Large intestine (tissue), 3 donors: ENCODE data around the gene CUL4A. TPM values are rescaled to one million over a fixed set of nuclear protein-coding genes. Genes with fewer than 3 reads are reported as not detected.
A peak's percentile ranks its signal among the peaks of the same experiment; 100 is the strongest.

Experiments used
- DNase-seq, 2 donors: peaks; one replicate each; pipeline versions ENCODE4 v3.0.0 to v3.0.0-alpha.2; 2013
- H3K27ac ChIP-seq: one replicate; pipeline ENCODE4 v1.5.1; 2013; ENCODE audit warnings: low read length
- H3K27me3 ChIP-seq: 2 replicates; pipeline ENCODE4 v1.6.1; 2013; ENCODE audit warnings: low read length; ENCODE audit not compliant: control insufficient read depth, insufficient read depth
- H3K36me3 ChIP-seq: 2 replicates; pipeline ENCODE4 v1.6.1; 2013; ENCODE audit warnings: low read length; ENCODE audit not compliant: control insufficient read depth, insufficient read depth
- H3K4me1 ChIP-seq: one replicate; pipeline ENCODE4 v1.6.1; 2013; ENCODE audit warnings: low read length; ENCODE audit not compliant: control insufficient read depth, insufficient read depth
- H3K4me3 ChIP-seq: one replicate; pipeline ENCODE4 v1.5.1; 2013; ENCODE audit warnings: low read length
- H3K9me3 ChIP-seq: one replicate; pipeline ENCODE4 v1.6.1; 2013; ENCODE audit warnings: mild to moderate bottlenecking, low read depth, low read length, moderate library complexity; ENCODE audit not compliant: control insufficient read depth
- WGBS: methylation state at CpG from one replicate; pipeline ENCODE4 v1.1.5; 2013; ENCODE audit warnings: low lambda C conversion rate; ENCODE audit not compliant: insufficient coverage; 5-methylcytosine and 5-hydroxymethylcytosine counted together
- polyA plus RNA-seq: library from polyadenylated mRNA; unstranded; fragments of 120-200 nt; gene quantifications from one replicate; pipeline ENCODE4 v1.2.1, GENCODE V29; 2013

Gene CUL4A
- polyA plus RNA-seq, 1 donor: 78.4 TPM

GRCh38 chr13:113220141-113220598, 10.8 kb downstream of the CUL4A start:
- peak; percentile 80 to 90 for DNase-seq
- H3K27ac ChIP-seq: peak overlapping the region; percentile 57
- peaks cover 48% of the 10 kb centered on the region for H3K36me3 ChIP-seq
- WGBS: no CpG with 5 or more reads among the region's 13 CpGs
- H3K27me3 ChIP-seq: no peaks in the 10 kb centered on the region
- no peak overlapping the region for H3K4me3 ChIP-seq
- H3K9me3 ChIP-seq: no peaks in the 10 kb centered on the region
- peaks cover 23% of the 10 kb centered on the region for H3K4me1 ChIP-seq

GRCh38 chr13:113220877-113221276, 11.5 kb downstream of the CUL4A start:
- Histone ChIP-seq H3K36me3 (peaks cover 54% of the 10 kb centered on the region), H3K27ac (no peak overlapping the region), H3K27me3 (no peaks in the 10 kb centered on the region), H3K9me3 (no peaks in the 10 kb centered on the region), H3K4me1 (peaks cover 23% of the 10 kb centered on the region), H3K4me3 (no peak overlapping the region)
- no peak for DNase-seq
- no CpG with 5 or more reads among the region's 7 CpGs for WGBS

GRCh38 chr13:113223070-113223469, 13.7 kb downstream of the CUL4A start:
- DNase-seq: no peak
- H3K4me1 ChIP-seq: peaks cover 21% of the 10 kb centered on the region
- no peaks in the 10 kb centered on the region for H3K9me3 ChIP-seq
- no peaks in the 10 kb centered on the region for H3K27me3 ChIP-seq
- H3K27ac ChIP-seq: no peak overlapping the region
- H3K4me3 ChIP-seq: no peak overlapping the region
- WGBS: no CpG with 5 or more reads among the region's 7 CpGs
- H3K36me3 ChIP-seq: peaks cover 73% of the 10 kb centered on the region

- H3K27me3 ChIP-seq: no peaks in the 10 kb centered on the region
- H3K4me1 ChIP-seq: peaks cover 13% of the 10 kb centered on the region
- H3K27ac ChIP-seq: peak overlapping the region; percentile 52
- peak; percentile 80 to 93 for DNase-seq
- H3K4me3 ChIP-seq: no peak overlapping the region
- peaks cover 80% of the 10 kb centered on the region for H3K36me3 ChIP-seq
- H3K9me3 ChIP-seq: no peaks in the 10 kb centered on the region
- no CpG with 5 or more reads among the region's 10 CpGs for WGBS
Observed at GRCh38 chr13:113224486-113224885, 15.1 kb downstream of the CUL4A start.

GRCh38 chr13:113225515-113225914, 16.1 kb downstream of the CUL4A start:
- Histone ChIP-seq H3K27ac (no peak overlapping the region), H3K27me3 (no peaks in the 10 kb centered on the region), H3K9me3 (no peaks in the 10 kb centered on the region), H3K36me3 (peaks cover 84% of the 10 kb centered on the region), H3K4me3 (no peak overlapping the region), H3K4me1 (peaks cover 4% of the 10 kb centered on the region)
- DNase-seq: no peak
- WGBS: no CpG with 5 or more reads among the region's 7 CpGs

GRCh38 chr13:113226873-113227450, 17.5 kb downstream of the CUL4A start:
- H3K9me3 ChIP-seq: no peaks in the 10 kb centered on the region
- peaks cover 79% of the 10 kb centered on the region for H3K36me3 ChIP-seq
- no peaks in the 10 kb centered on the region for H3K27me3 ChIP-seq
- H3K4me3 ChIP-seq: no peak overlapping the region
- no CpG with 5 or more reads among the region's 7 CpGs for whole genome bisulfite sequencing
- no peak for DNase-seq
- no peak overlapping the region for H3K27ac ChIP-seq
- no peaks in the 10 kb centered on the region for H3K4me1 ChIP-seq

GRCh38 chr13:113229161-113229560, 19.7 kb downstream of the CUL4A start:
- WGBS: 60% methylated on average over 1 of the region's 5 CpGs
- Histone ChIP-seq H3K4me3 (no peak overlapping the region), H3K9me3 (no peaks in the 10 kb centered on the region), H3K27ac (no peak overlapping the region), H3K36me3 (peaks cover 77% of the 10 kb centered on the region), H3K4me1 (no peaks in the 10 kb centered on the region), H3K27me3 (no peaks in the 10 kb centered on the region)
- no peak for DNase-seq

- DNase-seq: no peak
- no CpG with 5 or more reads among the region's 20 CpGs for WGBS
- Histone ChIP-seq H3K36me3 (peaks cover 77% of the 10 kb centered on the region), H3K9me3 (no peaks in the 10 kb centered on the region), H3K4me1 (no peaks in the 10 kb centered on the region), H3K27me3 (no peaks in the 10 kb centered on the region), H3K4me3 (no peak overlapping the region), H3K27ac (no peak overlapping the region)
Observed at GRCh38 chr13:113229791-113230190, 20.4 kb downstream of the CUL4A start.

- H3K27ac ChIP-seq: no peak overlapping the region
- 80% methylated on average over 2 of the region's 14 CpGs for whole genome bisulfite sequencing
- H3K4me3 ChIP-seq: no peak overlapping the region
- H3K27me3 ChIP-seq: no peaks in the 10 kb centered on the region
- H3K9me3 ChIP-seq: no peaks in the 10 kb centered on the region
- DNase-seq: no peak
- H3K4me1 ChIP-seq: no peaks in the 10 kb centered on the region
- peaks cover 70% of the 10 kb centered on the region for H3K36me3 ChIP-seq
Observed at GRCh38 chr13:113231306-113232207, 22.1 kb downstream of the CUL4A start.

- 100% methylated on average over 1 of the region's 18 CpGs for WGBS
- no peak overlapping the region for H3K4me3 ChIP-seq
- H3K9me3 ChIP-seq: no peaks in the 10 kb centered on the region
- H3K27ac ChIP-seq: no peak overlapping the region
- H3K36me3 ChIP-seq: peaks cover 67% of the 10 kb centered on the region
- H3K4me1 ChIP-seq: no peaks in the 10 kb centered on the region
- DNase-seq: no peak
- H3K27me3 ChIP-seq: no peaks in the 10 kb centered on the region
Observed at GRCh38 chr13:113232208-113233003, 23.0 kb downstream of the CUL4A start.
